Measurements from ENCODE around the gene COX17. TPM values are rescaled to one million over a fixed set of nuclear protein-coding genes. Genes with fewer than 3 reads are reported as not detected.

The COX17 gene
- total and polyA plus RNA-seq, 2 of the 13 experiments (the other 11 are each of a cell fraction or from before 2014, with no cell fraction given) = 41.4 to 51.0 TPM

GRCh38 chr3:119716998-119717397 is 39.8 kb upstream of the COX17 start (continued):
- no peak for TF ChIP-seq ZNF496 (CRISPR knock-in tag; IDR thresholded peaks at IDR 0.05; ENCODE audit: insufficient replicate concordance)
- no peak for TF ChIP-seq CAMTA2 (CRISPR knock-in tag; IDR thresholded peaks at IDR 0.05; ENCODE audit: borderline replicate concordance)
- no peak for TF ChIP-seq ZMYM2 (CRISPR knock-in tag; IDR thresholded peaks at IDR 0.05)
- TF ChIP-seq THRA (CRISPR knock-in tag; IDR thresholded peaks at IDR 0.05; ENCODE audit: borderline replicate concordance) = no peak
- TF ChIP-seq ZNF646 (CRISPR knock-in tag; IDR thresholded peaks at IDR 0.05) = no peak
- no peak for TF ChIP-seq ELF3 (CRISPR knock-in tag; IDR thresholded peaks at IDR 0.05)
- peak; percentile 51; the same call in 1 of the 2 replicates for TF ChIP-seq HDAC2 (CRISPR knock-in tag; IDR thresholded peaks at IDR 0.05)
- peak; percentile 29; the same call in 1 of the 2 replicates for TF ChIP-seq ZNF292 (CRISPR knock-in tag; IDR thresholded peaks at IDR 0.05; ENCODE audit: borderline replicate concordance, low read depth)
- TF ChIP-seq TBX2 (CRISPR knock-in tag; IDR thresholded peaks at IDR 0.05; ENCODE audit: borderline replicate concordance) = 0 out of 2 replicates have a peak, but pooled peaks have one; percentile 14
- no peak for TF ChIP-seq ZSCAN9 (CRISPR knock-in tag; IDR thresholded peaks at IDR 0.05; ENCODE audit: borderline replicate concordance)
- TF ChIP-seq ASH2L (IDR thresholded peaks at IDR 0.05; ENCODE audit: insufficient read length, low read depth, low read length) = no peak
- TF ChIP-seq AKAP8 (CRISPR knock-in tag; IDR thresholded peaks at IDR 0.05) = no peak
- peak; percentile 69; the same call in 1 of the 2 replicates for TF ChIP-seq HMG20A (CRISPR knock-in tag; IDR thresholded peaks at IDR 0.05; ENCODE audit: borderline replicate concordance)
- no peak for TF ChIP-seq CEBPB (IDR thresholded peaks at IDR 0.05; ENCODE audit: borderline replicate concordance, low read depth, low read length)
- TF ChIP-seq ESRRA (CRISPR knock-in tag; IDR thresholded peaks at IDR 0.05; ENCODE audit: low read depth) = no peak
- TF ChIP-seq ZNF513 (CRISPR knock-in tag; conservative IDR thresholded peaks at IDR 0.05) = no peak
- TF ChIP-seq MTF1 (CRISPR knock-in tag; IDR thresholded peaks at IDR 0.05) = no peak
- TF ChIP-seq EZH2 (conservative IDR thresholded peaks at IDR 0.05; ENCODE audit: low read depth, low read length) = no peak
- no peak for TF ChIP-seq ZNF564 (CRISPR knock-in tag; IDR thresholded peaks at IDR 0.05)
- TF ChIP-seq, protein P1, sequence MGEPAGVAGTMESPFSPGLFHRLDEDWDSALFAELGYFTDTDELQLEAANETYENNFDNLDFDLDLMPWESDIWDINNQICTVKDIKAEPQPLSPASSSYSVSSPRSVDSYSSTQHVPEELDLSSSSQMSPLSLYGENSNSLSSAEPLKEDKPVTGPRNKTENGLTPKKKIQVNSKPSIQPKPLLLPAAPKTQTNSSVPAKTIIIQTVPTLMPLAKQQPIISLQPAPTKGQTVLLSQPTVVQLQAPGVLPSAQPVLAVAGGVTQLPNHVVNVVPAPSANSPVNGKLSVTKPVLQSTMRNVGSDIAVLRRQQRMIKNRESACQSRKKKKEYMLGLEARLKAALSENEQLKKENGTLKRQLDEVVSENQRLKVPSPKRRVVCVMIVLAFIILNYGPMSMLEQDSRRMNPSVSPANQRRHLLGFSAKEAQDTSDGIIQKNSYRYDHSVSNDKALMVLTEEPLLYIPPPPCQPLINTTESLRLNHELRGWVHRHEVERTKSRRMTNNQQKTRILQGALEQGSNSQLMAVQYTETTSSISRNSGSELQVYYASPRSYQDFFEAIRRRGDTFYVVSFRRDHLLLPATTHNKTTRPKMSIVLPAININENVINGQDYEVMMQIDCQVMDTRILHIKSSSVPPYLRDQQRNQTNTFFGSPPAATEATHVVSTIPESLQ (CRISPR knock-in tag; conservative IDR thresholded peaks at IDR 0.05) = no peak
